LoVo (cell line): ENCODE results near the gene RHOC.
A peak's percentile ranks its signal among the peaks of the same experiment; 100 is the strongest.

ENCODE experiments used
- DNase-seq: peaks from one replicate; pipeline ENCODE4 v3.0.0-alpha.2; 2016; ENCODE audit warnings: low spot score

The RHOC gene

GRCh38 chr1:112717263-112717873 lies 10.4 kb upstream of the RHOC start:
- DNase-seq, result no peak

DNA sequence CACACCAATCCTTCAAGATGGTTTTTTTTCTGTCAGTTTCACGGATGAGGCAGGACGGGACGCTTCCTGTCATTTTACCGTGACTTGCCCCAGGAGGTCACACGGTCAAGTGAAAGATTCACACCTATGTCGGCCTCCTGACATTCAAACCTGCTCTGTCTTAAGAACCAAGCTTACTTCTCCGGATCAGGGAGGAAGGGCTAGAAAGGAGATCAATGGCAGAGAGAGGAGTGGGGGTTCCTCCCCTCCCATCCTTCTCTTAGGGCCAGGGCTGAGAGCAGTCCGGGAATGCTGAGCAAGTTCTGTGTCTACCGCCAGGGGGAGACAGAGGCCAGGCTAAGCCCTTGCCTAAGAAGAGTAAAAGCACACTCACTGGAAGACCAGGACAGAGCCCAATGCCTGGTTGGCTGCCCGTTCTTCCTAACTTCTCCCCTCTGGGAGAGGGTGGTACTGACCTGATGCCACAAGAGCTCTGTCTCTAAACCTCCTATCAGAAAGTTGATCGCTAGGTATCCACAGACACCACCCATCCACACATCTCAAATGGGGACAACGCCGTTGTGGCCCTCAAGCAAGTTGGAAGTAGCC lies 9.3 kb upstream of the RHOC start:
- DNase-seq, result peak; percentile 87

- peak; percentile 96 for DNase-seq
Observed at GRCh38 chr1:112715264-112716053, 8.5 kb upstream of the RHOC start, which contains the start of gene PPM1J. Gene PPM1J, minus strand, starts transcription at chr1:112715332. Its CDS starts 31 bp downstream, at chr1:112715301.

DNA sequence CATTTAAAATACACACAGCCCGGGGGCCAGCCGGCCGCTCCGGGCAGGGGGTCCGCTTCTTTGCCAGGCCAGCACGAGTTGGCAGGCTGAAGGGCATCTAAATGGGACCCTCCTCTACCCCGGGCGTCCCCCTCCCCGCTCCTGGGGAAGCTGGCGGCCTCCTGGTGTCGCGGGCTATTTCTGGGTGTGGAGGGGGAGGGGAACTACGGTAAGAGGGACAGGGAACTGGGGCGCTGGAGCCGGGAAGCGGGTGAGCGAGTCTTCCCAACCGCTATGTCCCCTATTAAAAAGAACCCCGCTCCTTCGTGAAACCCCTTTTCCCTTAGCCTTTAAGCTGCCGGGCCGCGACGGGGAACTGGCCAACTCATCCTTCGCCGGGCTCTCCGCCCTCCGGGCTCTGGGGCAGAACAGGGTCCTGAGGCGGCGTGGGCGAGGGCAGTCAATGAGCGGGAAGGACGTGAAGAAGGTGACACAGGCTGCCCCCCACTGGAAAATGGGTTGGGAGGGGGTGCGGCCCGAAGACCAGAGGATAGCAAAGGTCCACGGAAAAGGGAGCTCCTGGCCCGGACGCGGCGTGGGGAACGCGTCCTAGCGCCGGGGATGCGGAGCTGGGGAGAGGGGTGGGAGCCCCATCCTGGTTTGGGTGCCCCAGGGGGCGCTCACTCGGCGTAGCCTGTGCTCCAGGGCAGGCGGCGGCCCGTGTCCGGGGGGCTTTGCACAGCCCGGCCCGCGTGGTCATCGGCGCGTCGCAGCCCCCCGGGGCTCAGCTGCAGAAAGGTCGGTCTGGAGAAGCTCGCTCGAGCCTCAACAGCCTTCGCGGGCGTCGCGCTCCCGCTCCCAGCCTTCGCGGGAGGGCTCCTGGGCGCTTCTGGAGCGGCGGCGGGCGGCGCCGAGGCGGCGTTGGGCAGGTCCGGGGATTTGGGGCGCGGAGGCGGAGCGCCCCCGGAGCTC lies 7.7 kb upstream of the RHOC start:
- DNase-seq, result peak; percentile 7

DNA sequence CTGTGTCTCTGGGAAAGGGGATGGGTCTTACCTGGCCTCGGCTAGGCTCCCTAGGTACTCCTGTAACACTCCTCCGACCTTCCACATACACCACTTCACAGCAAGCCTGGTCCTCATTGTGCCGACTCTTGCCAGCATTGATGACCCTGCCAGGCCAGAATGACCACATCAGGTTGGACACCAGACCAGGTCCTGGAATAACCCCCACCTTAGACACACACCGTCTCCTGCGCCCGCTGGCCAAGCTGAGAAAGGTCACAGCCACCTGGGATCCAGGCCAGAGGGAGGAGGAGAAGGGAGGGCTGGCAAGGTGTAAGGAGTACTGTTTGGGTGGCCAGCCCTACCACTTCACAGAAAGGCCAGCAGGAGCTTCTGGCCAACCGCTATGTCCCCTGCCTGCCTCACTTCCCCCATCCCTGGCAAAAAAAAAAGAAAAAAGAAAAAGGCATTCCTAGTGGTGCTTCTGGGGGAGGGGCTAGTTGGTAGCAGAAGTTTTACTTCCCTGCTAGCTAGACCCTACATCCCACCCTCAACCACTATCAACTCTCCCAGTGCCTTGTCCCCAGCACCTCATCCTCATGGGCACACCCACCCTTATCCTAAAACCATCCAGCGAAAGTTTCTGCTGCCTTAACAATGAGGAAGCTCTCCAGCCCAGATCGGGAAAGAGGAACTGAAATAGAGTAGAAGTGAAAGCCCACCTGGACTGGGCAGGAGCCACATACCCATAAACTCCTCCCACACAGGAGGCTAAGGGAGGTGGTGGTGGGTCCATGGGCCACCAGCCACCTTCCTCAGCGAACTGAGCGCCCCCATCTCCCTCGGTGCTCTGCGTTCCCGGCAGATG lies 6.8 kb upstream of the RHOC start:
- no peak for DNase-seq

GRCh38 chr1:112712701-112713128 lies 5.8 kb upstream of the RHOC start:
- no peak for DNase-seq

DNA sequence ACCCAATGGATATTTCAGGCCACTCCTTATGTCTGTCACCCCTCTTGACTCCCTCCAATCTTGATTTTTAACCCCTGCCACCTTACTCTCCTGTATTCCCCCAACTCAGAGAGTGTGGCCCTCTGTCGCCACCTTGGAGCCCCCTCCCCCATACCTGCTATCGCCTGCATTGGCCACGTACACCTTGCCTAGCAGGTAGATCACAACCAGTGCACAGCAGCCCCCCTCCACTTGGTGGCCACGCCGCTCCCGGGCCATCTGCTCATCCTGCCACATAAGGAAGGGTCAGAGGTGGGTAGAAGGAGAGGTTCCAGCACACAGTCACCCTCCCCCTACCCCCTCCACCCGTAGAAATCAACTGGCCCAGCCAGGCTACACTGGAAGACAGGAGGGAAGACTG lies 5.3 kb upstream of the RHOC start:
- DNase-seq, result no peak

- no peak for DNase-seq
Observed at GRCh38 chr1:112711670-112712069, 4.7 kb upstream of the RHOC start.

DNA sequence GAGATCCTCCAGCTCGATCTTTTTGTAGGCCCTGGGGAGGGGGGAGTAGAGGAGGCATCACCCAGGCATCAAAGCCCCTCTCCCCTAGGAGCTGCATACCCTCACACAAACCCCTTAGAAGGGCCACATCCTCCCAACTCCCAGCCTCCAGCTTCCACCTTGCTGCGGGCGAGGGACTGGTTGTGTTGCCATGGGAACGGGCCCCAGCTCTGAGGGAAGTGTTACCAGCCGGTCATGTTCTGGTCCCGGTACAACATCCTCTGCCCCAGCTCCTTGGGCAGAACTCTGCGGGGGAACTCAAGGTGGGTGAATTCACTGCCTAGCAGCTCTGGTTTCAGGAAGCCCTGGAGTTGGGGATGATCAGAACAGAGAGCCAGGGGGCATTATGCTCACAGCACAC lies 4.1 kb upstream of the RHOC start:
- no peak for DNase-seq

DNA sequence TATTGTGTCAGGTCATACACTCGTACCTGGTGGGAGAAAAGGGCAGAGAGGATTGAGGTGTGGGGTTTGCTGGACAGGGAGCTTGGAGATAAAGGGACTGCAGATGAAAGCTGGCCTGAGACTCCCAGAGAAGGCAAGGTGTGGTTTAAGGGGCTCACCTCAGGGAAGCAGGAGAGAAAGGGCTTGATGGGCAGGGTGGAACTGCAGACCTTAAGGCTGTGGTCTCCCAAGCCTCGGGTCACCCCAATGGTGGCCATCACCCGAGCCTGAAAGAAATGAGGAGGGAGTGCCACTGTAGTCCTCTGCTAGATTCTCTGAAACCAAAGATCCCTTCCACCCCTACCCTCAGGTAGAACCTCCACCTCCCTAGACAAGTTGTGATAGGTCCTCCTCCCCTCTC lies 3.7 kb upstream of the RHOC start:
- no peak for DNase-seq

DNA sequence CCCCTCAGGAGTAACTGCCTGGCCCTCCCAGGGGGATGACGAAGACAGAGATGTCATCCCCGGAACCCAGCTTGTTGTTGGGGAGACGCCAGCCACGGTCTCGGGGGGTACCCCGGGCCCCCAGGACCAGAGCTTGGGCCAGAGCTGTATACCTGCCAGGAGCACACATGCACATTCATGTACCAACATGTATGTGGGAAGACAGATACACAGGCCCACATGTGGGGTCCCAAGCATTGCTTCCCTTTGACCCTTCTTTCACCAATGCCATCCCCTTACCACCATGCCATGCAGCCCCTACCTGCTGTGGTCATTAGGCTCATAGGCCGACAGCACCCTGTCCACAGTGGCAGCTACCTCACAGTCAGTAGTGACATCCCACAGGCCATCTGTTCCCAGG lies 3.2 kb upstream of the RHOC start:
- DNase-seq, result no peak

GRCh38 chr1:112708489-112708888 lies 1.6 kb upstream of the RHOC start:
- no peak for DNase-seq

DNA sequence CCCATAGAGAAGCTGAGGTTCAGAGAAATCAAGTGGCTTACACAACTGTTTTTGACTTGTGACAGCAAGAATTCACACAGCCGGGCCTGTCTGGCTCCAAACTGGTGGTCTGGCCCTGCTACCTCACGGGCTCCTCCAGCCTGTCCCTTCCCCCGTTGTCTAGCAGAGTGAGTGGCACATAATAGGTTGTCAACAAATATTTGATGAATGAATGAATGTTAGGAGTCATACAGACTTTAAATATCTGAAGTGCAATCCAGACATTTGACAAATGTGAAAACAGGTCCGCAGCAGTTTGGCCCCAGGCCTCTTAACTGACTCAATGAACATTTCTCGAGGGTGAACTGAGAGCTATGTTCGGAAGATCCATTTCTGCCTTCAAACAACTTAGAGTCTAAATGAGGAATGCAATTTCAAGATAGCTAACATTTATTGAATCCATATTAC lies 1.1 kb upstream of the RHOC start:
- no peak for DNase-seq

GRCh38 chr1:112707221-112708001 lies 484 bp upstream of the RHOC start:
- peak; percentile 88 for DNase-seq

DNA sequence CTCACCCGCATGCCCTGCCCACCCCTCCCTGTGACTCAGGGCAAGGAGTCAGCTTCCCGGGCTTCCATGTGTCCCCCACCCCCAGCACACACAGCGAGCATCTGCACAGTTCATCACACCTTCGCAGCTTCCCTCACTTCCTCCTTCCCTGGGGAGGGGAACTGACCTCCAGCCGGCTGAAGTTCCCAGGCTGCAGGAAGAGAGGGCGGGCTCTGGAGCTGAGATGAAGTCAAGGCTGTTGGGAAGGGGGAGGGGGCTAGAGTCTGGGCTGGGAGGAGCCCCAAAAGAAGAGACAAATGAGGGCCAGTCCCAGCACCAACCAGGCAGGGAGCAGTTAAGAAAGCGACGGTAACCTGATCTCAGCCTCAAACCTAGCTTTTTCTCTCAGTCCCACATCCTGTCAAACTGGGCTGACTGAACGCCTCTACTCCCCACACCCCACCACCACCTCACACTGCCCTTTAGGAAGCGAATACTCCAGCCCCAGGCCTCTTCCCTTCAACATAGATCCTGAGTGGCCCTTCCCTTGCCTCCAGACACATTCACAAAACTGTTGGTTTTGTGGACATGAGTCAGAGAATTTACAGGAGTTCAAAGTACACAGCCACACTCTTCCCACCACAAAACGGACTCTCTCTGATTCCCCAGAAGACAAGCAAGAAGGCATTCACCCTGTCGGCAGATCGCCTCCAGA lies 1.8 kb downstream of the RHOC start:
- DNase-seq, result peak; percentile 86

DNA sequence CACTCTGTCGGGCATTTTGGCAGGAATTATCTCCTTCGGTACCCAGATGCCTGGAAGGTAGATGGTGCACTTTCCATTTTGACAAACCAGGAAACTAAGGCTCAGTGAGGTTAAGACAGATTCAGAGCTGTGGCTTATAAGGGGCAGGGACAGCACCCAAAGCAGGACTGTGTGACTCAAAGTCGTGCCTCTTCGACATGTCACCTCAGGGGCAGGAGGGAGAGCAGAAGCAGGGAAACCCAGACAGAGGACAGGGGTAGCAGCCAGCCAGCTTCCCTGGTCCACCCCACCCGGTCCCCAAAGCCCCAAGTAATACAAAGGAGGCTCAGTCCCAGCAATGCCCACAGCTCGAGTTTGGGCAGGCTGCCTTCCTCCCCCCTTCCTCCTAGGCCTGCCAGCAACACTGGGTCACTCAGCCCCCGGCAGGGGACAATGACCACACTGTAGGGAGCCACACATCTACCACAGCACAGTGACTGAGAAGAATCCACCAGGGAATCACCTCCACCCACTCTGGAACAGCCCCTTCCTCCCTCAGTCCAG lies 2.5 kb downstream of the RHOC start:
- no peak for DNase-seq

DNA sequence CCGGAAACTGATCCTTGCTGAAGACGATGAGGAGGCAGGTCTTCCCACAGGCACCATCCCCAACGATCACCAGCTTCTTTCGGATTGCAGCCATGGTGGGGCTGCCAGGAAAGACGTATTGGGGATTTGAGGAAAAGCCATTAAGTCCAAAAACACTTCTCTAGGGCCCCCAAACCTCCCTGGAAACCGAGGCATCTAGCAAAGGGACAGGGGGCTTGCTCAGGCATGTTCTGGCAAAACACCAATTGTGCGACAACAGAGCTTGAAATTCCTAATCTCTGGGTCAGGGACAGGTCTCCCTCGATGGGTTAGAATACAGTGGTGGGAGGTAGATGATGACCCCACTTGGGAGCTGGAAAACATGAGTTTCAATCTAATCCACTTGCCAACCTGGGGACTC lies 3.2 kb downstream of the RHOC start:
- DNase-seq, result no peak

DNA sequence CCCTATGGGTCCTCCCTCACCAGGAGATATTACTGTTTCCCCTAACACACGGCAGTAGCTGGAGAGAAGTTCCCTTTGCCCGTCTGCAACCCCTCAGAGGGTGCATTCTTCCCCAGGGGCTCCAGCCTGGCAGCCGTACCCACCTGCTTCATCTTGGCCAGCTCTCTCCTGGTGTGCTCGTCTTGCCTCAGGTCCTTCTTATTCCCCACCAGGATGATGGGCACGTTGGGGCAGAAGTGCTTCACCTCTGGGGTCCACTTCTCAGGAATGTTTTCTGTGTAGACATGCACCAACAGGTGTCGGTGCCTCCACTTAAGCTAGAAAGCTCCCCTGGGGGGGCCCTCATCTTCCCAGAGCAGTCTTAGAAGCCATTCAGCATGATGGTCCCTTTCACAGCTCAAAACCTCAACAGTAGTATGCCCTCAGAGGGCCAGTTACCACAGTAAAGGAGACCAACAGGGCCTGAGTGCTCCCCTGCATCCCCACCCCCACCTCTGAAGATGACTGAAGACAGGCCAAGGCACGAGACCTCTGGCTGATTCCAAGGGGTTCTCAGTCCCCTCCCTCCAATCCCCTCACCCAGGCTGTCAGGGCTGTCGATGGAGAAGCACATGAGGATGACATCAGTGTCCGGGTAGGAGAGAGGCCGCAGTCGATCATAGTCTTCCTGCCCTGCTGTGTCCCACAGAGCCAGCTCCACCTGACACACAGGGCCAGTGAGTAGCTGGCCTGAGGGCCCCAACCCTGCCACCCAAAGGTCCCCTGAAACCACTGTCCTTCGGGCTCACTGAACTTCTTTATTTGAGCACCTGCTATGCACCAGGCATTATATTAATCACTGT lies 4.3 kb downstream of the RHOC start:
- DNase-seq, result no peak

GRCh38 chr1:112702067-112702395 lies 4.9 kb downstream of the RHOC start:
- DNase-seq, result no peak
